GM12878 (cell line): ENCODE measurements around the gene DBX2. TPM values are rescaled to one million over a fixed set of nuclear protein-coding genes. Genes with fewer than 3 reads are reported as not detected.

Source experiments
- ATAC-seq: fragments of 200-7000 bp; cut with Tn5 transposase; 3 replicates; pipeline ENCODE4 v1.9.1; 2020; ENCODE audit warnings: mild to moderate bottlenecking, moderate library complexity
- BruUV-seq: library from RNA; stranded (reverse); fragments of 400-500 nt; replicated peaks from 2 replicates; lab custom pipeline; 2021; lab: Mats Ljungman, UMichigan
- CTCF ChIA-PET: fragments of 300-600 bp; sonication (Branson Sonifier 250); formaldehyde crosslinking; extraction: SDS; loops from one replicate; lab custom pipeline; 2021; ENCODE audit warnings: inconsistent platforms; lab: Yijun Ruan, JAX
- POLR2A ChIA-PET: fragments of 350-600 bp; formaldehyde crosslinking; extraction: SDS; loops from one replicate; lab custom pipeline; 2021; ENCODE audit warnings: inconsistent platforms; lab: Charles Lee
- RAD21 ChIA-PET: fragments of 300-600 bp; sonication (Branson Sonifier 250); formaldehyde crosslinking; loops from one replicate; lab custom pipeline; 2023; ENCODE audit warnings: antibody characterized with exemption; ENCODE audit not compliant: unreplicated experiment; lab: Charles Lee
- SMC1A ChIA-PET: fragments of 300-600 bp; sonication (Branson Sonifier 250); formaldehyde crosslinking; loops from one replicate; lab custom pipeline; 2023; ENCODE audit not compliant: unreplicated experiment, uncharacterized antibody; lab: Charles Lee
- DNase-seq: peaks from one replicate; pipeline ENCODE4 v3.0.0-alpha.2; 2011; ENCODE audit warnings: low read depth, low spot score
- FAIRE-seq: peaks from 3 replicates; lab custom pipeline; 2011; peaks lifted over from hg19 to GRCh38; lab: Jason Lieb, UNC
- H2AFZ ChIP-seq: 2 replicates; pipeline ENCODE4 v1.6.0; 2011; ENCODE audit warnings: low read depth, low read length, control low read depth; ENCODE audit not compliant: control insufficient read depth
- H3K27ac ChIP-seq: 2 replicates; pipeline ENCODE4 v1.5.1; 2011; ENCODE audit warnings: control low read depth; ENCODE audit not compliant: control insufficient read depth, insufficient read depth
- H3K27me3 ChIP-seq, 2 experiments: replicated peaks in 1 of 2; 2 replicates each; pipeline versions ENCODE4 v1.6.0 to v1.6.1; 2011; ENCODE audit warnings: low read length in 1 of 2; ENCODE audit not compliant: control insufficient read depth in 2 of 2, insufficient read depth in 2 of 2
- H3K36me3 ChIP-seq, 2 experiments: 2 replicates each; pipeline ENCODE4 v1.5.1; 2011; ENCODE audit warnings: low read length in 1 of 2; ENCODE audit not compliant: control insufficient read depth in 2 of 2, insufficient read depth in 2 of 2
- H3K4me1 ChIP-seq: 2 replicates; pipeline ENCODE4 v1.6.1; 2011; ENCODE audit warnings: mild to moderate bottlenecking, low read length, moderate library complexity, mixed read lengths; ENCODE audit not compliant: control insufficient read depth, insufficient read depth
- H3K4me2 ChIP-seq: 2 replicates; pipeline ENCODE4 v1.6.0; 2011; ENCODE audit warnings: control low read depth; ENCODE audit not compliant: control insufficient read depth, insufficient read depth
- H3K4me3 ChIP-seq: fragments of 200-600 bp; sonication (generic); 2 replicates; pipeline ENCODE4 v1.5.1; 2016
- H3K79me2 ChIP-seq: 2 replicates; pipeline ENCODE4 v1.6.0; 2011; ENCODE audit warnings: low read length; ENCODE audit not compliant: control insufficient read depth, insufficient read depth
- H3K9ac ChIP-seq: 2 replicates; pipeline ENCODE4 v1.8.0; 2011; ENCODE audit warnings: low read length, control low read depth, mixed read lengths; ENCODE audit not compliant: control insufficient read depth, insufficient read depth
- H3K9me3 ChIP-seq: replicated peaks from 3 replicates; pipeline ENCODE4 v1.5.1; 2011; ENCODE audit warnings: mild to moderate bottlenecking, low read length; ENCODE audit not compliant: control insufficient read depth, insufficient read depth
- H4K20me1 ChIP-seq: 2 replicates; pipeline ENCODE4 v1.6.0; 2011; ENCODE audit not compliant: control insufficient read depth, insufficient read depth
- CHD4 ChIP-seq: fragments of 200-600 bp; sonication (generic); IDR thresholded peaks from 2 replicates; pipeline ENCODE4 v1.6.1; 2016; ENCODE audit warnings: mild to moderate bottlenecking
- CREM ChIP-seq: IDR thresholded peaks from 2 replicates; pipeline ENCODE4 v1.6.1; 2014; ENCODE audit warnings: antibody characterized with exemption, low read depth
- IKZF2 ChIP-seq, 2 experiments: fragments of 450-650 bp; IDR thresholded peaks; 2 replicates each; pipeline ENCODE4 v1.6.1; 2017; ENCODE audit warnings: mild to moderate bottlenecking in 2 of 2, moderate library complexity in 2 of 2
- KDM1A ChIP-seq: fragments of 200-600 bp; sonication (generic); IDR thresholded peaks from 2 replicates; pipeline ENCODE4 v1.6.1; 2016; ENCODE audit warnings: borderline replicate concordance
- MXI1 ChIP-seq: fragments of 150-350 bp; IDR thresholded peaks from 2 replicates; pipeline ENCODE4 v1.6.1; 2011; ENCODE audit warnings: low read depth, mild to moderate bottlenecking, inconsistent platforms, low read length, improper control_type of control experiment
- NFXL1 ChIP-seq: fragments of 450-650 bp; IDR thresholded peaks from 2 replicates; pipeline ENCODE4 v1.6.1; 2017; ENCODE audit warnings: antibody characterized with exemption, mild to moderate bottlenecking, borderline replicate concordance
- PAX8 ChIP-seq: fragments of 450-650 bp; IDR thresholded peaks from 2 replicates; pipeline ENCODE4 v1.6.1; 2017; ENCODE audit warnings: mild to moderate bottlenecking, moderate library complexity
- POLR2A ChIP-seq: IDR thresholded peaks from 2 replicates; pipeline ENCODE4 v1.6.1; 2011; ENCODE audit warnings: low read depth, mild to moderate bottlenecking, low read length
- POLR2AphosphoS5 ChIP-seq: IDR thresholded peaks from 2 replicates; pipeline ENCODE4 v1.6.1; 2011; ENCODE audit warnings: mild to moderate bottlenecking, low read length, inconsistent platforms
- RBBP5 ChIP-seq: fragments of 200-600 bp; sonication (generic); conservative IDR thresholded peaks from 2 replicates; pipeline ENCODE4 v1.6.1; 2016
- SMAD5 ChIP-seq: IDR thresholded peaks from 2 replicates; pipeline ENCODE4 v1.6.1; 2016; ENCODE audit warnings: antibody characterized with exemption, low read depth
- STAT3 ChIP-seq: IDR thresholded peaks from 2 replicates; pipeline ENCODE4 v1.6.1; 2011; ENCODE audit warnings: low read depth, low read length, improper control_type of control experiment
- TCF3 ChIP-seq: IDR thresholded peaks from 2 replicates; pipeline ENCODE4 v1.6.1; 2012; ENCODE audit warnings: low read depth, mild to moderate bottlenecking, low read length, borderline replicate concordance; ENCODE audit not compliant: insufficient read depth
- ZNF384 ChIP-seq: IDR thresholded peaks from 2 replicates; pipeline ENCODE4 v1.6.1; 2012; ENCODE audit warnings: low read depth, mild to moderate bottlenecking, low read length, improper control_type of control experiment, borderline replicate concordance
- ZSCAN29 ChIP-seq: fragments of 450-650 bp; IDR thresholded peaks from 2 replicates; pipeline ENCODE4 v1.6.1; 2017; ENCODE audit warnings: mild to moderate bottlenecking, moderate library complexity
- WGBS: methylation state at CpG from one replicate; pipeline ENCODE4 v1.1.6; 2016; ENCODE audit warnings: low lambda C conversion rate; ENCODE audit not compliant: insufficient replicate concordance, insufficient coverage; ENCODE audit errors: missing lambda C conversion rate; 5-methylcytosine and 5-hydroxymethylcytosine counted together
- in situ Hi-C: fragments of 300-500 bp; cut with MboI; formaldehyde crosslinking; loops from 9 replicates; pipeline ENCODE4 v1.14.3; 2018; ENCODE audit warnings: mixed read lengths
- intact Hi-C: fragments of 100-400 bp; cut with micrococcal nuclease; formaldehyde crosslinking; loops from one replicate; pipeline ENCODE4 v1.14.2; 2022; ENCODE audit not compliant: unreplicated experiment
- polyA plus RNA-seq, 11 experiments: library from polyadenylated mRNA; depleted of rRNA in 4 of 11; unstranded in 6 of 11; stranded (reverse) in 5 of 11; fragments of >200 nt; fragmentation: Nextera tagmentation in 4 of 11; fragmentation: Illumina TruSeq in 1 of 11; extraction: Ambion mirVana in 4 of 11; extraction: Trizol in 1 of 11; gene quantifications; 1 replicate in 1 of 11; 2 replicates in 10 of 11; pipeline versions ENCODE4 v1.2.1 to v1.2.3, GENCODE V29; 2011 to 2016; ENCODE audit warnings: inconsistent platforms in 2 of 11, missing spikeins in 2 of 11, low read depth in 1 of 11
- total RNA-seq, 4 experiments: library from RNA; depleted of rRNA in 3 of 4; stranded (reverse); fragments of >200 nt in 3 of 4; fragmentation: Illumina TruSeq in 1 of 4; extraction: Trizol in 1 of 4; gene quantifications; 2 replicates each; pipeline versions ENCODE4 v1.2.1 to v1.2.3, GENCODE V29; 2013 to 2021
- TF ChIP-seq, protein P1 (sequence below): IDR thresholded peaks from 2 replicates; pipeline ENCODE4 v1.6.1; 2012; ENCODE audit warnings: improper control_type of control experiment, low read depth, low read length; ENCODE audit not compliant: insufficient replicate concordance
- TF ChIP-seq, protein P2 (sequence below): fragments of 150-350 bp; IDR thresholded peaks from 2 replicates; pipeline ENCODE4 v1.6.1; 2016; ENCODE audit warnings: low read depth, low read length

Gene DBX2
- total and polyA plus RNA-seq, 10 of the 15 experiments (the other 5 are each of a cell fraction or from before 2014, with no cell fraction given) = not detected

DNA sequence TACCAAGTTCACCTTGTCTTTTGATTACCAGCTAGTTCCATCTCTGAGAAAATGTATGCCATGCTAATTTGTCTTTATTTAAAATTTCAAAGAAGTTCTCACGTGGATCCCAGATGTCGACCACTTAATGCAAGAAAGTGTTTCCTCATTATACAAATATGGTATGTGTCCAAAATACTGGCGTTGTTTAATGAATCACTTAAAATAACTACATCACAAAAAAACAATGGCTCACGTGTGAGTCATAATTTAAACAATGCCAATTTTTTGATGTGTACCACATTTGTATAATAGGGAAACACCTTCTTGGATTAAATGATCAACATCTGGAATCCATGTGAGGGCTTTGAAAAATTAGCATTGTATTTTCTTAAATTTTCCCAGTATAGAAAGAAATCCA, 40.8 kb downstream of the DBX2 start:
- WGBS = 10% methylated on average over 4 of the region's 4 CpGs
- ChIA-PET RAD21 (no interaction called here), CTCF (no interaction called here), POLR2A (no interaction called here), SMC1A (no interaction called here)
- no TSS peak for BruUV-seq
- in situ Hi-C loops (no loop called here), intact Hi-C loops (no loop called here)
- Histone ChIP-seq H2AFZ (no peak overlapping the region), H3K27me3 (no peaks in the 10 kb centered on the region), H4K20me1 (no peaks in the 10 kb centered on the region), H3K9me3 (no peaks in the 10 kb centered on the region), H3K9ac (no peak overlapping the region), H3K4me3 (no peak overlapping the region), H3K36me3 (no peaks in the 10 kb centered on the region), H3K4me1 (no peaks in the 10 kb centered on the region), H3K4me2 (no peak overlapping the region), H3K27ac (no peak overlapping the region), H3K79me2 (no peaks in the 10 kb centered on the region)
- FAIRE-seq (no peak), ATAC-seq (no peak), DNase-seq (no peak)
- TF ChIP-seq KDM1A (no peak), NFXL1 (no peak), ZSCAN29 (no peak), CHD4 (no peak), IKZF2 (IDR thresholded peaks at IDR 0.05) (no peak), ZNF384 (no peak), MXI1 (no peak), STAT3 (no peak), RBBP5 (no peak), POLR2A (no peak), SMAD5 (no peak), CREM (no peak), PAX8 (no peak), TCF3 (no peak), POLR2AphosphoS5 (no peak)
- TF ChIP-seq, protein P1, sequence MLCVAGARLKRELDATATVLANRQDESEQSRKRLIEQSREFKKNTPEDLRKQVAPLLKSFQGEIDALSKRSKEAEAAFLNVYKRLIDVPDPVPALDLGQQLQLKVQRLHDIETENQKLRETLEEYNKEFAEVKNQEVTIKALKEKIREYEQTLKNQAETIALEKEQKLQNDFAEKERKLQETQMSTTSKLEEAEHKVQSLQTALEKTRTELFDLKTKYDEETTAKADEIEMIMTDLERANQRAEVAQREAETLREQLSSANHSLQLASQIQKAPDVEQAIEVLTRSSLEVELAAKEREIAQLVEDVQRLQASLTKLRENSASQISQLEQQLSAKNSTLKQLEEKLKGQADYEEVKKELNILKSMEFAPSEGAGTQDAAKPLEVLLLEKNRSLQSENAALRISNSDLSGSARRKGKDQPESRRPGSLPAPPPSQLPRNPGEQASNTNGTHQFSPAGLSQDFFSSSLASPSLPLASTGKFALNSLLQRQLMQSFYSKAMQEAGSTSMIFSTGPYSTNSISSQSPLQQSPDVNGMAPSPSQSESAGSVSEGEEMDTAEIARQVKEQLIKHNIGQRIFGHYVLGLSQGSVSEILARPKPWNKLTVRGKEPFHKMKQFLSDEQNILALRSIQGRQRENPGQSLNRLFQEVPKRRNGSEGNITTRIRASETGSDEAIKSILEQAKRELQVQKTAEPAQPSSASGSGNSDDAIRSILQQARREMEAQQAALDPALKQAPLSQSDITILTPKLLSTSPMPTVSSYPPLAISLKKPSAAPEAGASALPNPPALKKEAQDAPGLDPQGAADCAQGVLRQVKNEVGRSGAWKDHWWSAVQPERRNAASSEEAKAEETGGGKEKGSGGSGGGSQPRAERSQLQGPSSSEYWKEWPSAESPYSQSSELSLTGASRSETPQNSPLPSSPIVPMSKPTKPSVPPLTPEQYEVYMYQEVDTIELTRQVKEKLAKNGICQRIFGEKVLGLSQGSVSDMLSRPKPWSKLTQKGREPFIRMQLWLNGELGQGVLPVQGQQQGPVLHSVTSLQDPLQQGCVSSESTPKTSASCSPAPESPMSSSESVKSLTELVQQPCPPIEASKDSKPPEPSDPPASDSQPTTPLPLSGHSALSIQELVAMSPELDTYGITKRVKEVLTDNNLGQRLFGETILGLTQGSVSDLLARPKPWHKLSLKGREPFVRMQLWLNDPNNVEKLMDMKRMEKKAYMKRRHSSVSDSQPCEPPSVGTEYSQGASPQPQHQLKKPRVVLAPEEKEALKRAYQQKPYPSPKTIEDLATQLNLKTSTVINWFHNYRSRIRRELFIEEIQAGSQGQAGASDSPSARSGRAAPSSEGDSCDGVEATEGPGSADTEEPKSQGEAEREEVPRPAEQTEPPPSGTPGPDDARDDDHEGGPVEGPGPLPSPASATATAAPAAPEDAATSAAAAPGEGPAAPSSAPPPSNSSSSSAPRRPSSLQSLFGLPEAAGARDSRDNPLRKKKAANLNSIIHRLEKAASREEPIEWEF = no peak
- TF ChIP-seq, protein P2, sequence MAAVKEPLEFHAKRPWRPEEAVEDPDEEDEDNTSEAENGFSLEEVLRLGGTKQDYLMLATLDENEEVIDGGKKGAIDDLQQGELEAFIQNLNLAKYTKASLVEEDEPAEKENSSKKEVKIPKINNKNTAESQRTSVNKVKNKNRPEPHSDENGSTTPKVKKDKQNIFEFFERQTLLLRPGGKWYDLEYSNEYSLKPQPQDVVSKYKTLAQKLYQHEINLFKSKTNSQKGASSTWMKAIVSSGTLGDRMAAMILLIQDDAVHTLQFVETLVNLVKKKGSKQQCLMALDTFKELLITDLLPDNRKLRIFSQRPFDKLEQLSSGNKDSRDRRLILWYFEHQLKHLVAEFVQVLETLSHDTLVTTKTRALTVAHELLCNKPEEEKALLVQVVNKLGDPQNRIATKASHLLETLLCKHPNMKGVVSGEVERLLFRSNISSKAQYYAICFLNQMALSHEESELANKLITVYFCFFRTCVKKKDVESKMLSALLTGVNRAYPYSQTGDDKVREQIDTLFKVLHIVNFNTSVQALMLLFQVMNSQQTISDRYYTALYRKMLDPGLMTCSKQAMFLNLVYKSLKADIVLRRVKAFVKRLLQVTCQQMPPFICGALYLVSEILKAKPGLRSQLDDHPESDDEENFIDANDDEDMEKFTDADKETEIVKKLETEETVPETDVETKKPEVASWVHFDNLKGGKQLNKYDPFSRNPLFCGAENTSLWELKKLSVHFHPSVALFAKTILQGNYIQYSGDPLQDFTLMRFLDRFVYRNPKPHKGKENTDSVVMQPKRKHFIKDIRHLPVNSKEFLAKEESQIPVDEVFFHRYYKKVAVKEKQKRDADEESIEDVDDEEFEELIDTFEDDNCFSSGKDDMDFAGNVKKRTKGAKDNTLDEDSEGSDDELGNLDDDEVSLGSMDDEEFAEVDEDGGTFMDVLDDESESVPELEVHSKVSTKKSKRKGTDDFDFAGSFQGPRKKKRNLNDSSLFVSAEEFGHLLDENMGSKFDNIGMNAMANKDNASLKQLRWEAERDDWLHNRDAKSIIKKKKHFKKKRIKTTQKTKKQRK = no peak
